A549 (cell line): Measurements from ENCODE around the gene SLCO4A1. TPM values are rescaled to one million over a fixed set of nuclear protein-coding genes. Genes with fewer than 3 reads are reported as not detected.

ENCODE experiments used
- ATAC-seq, 2 experiments: fragments of 200-7000 bp in 1 of 2; fragments of >200 bp in 1 of 2; cut with Nextera tagmentation in 1 of 2; cut with Tn5 transposase in 1 of 2; 3 replicates each; pipeline versions ENCODE4 v1.8.0 to v1.9.1; 2018 to 2020; ENCODE audit warnings: mild to moderate bottlenecking in 1 of 2, moderate library complexity in 1 of 2
- CTCF ChIA-PET: fragments of 300-600 bp; sonication (Branson Sonifier 250); formaldehyde crosslinking; extraction: SDS; loops from one replicate; lab custom pipeline; 2021; ENCODE audit warnings: antibody characterized with exemption, inconsistent platforms; lab: Yijun Ruan, JAX
- POLR2A ChIA-PET: fragments of 350-600 bp; formaldehyde crosslinking; extraction: SDS; loops from one replicate; lab custom pipeline; 2021; ENCODE audit warnings: antibody characterized with exemption, inconsistent platforms; lab: Yijun Ruan, JAX
- DNase-seq, 2 experiments: peaks; one replicate each; pipeline versions ENCODE4 v3.0.0 to v3.0.0-alpha.2; 2011 to 2016; ENCODE audit warnings: low read depth in 1 of 2, low spot score in 1 of 2
- FAIRE-seq: peaks from 2 replicates; lab custom pipeline; 2011; peaks lifted over from hg19 to GRCh38; lab: Jason Lieb, UNC
- H3K27ac ChIP-seq, 2 experiments: fragments of >200 bp; sonication (Bioruptor Twin); formaldehyde crosslinking; 3 replicates each; pipeline ENCODE4 v1.5.1; 2016 to 2017
- H3K4me1 ChIP-seq: fragments of >200 bp; sonication (Bioruptor Twin); formaldehyde crosslinking; 3 replicates; pipeline ENCODE4 v1.6.1; 2016
- H3K4me2 ChIP-seq: fragments of >200 bp; sonication (Bioruptor Twin); formaldehyde crosslinking; 3 replicates; pipeline ENCODE4 v1.6.1; 2016
- H3K4me3 ChIP-seq: fragments of >200 bp; sonication (Bioruptor Twin); formaldehyde crosslinking; 3 replicates; pipeline ENCODE4 v1.5.1; 2016
- H3K9me3 ChIP-seq: fragments of >200 bp; sonication (Bioruptor Twin); formaldehyde crosslinking; 3 replicates; pipeline ENCODE4 v1.6.1; 2016
- BCL3 ChIP-seq: fragments of >200 bp; sonication (Bioruptor Twin); formaldehyde crosslinking; IDR thresholded peaks from 3 replicates; pipeline ENCODE4 v1.6.1; 2016
- BHLHE40 ChIP-seq: IDR thresholded peaks from 2 replicates; pipeline ENCODE4 v1.6.1; 2012; ENCODE audit warnings: low read depth, low read length, inconsistent platforms
- CBX2 ChIP-seq: fragments of 200-600 bp; sonication (generic); IDR thresholded peaks from 2 replicates; pipeline ENCODE4 v1.6.1; 2016; ENCODE audit warnings: low read depth, mild to moderate bottlenecking, borderline replicate concordance
- CHD2 ChIP-seq: fragments of 150-350 bp; IDR thresholded peaks from 2 replicates; pipeline ENCODE4 v1.6.1; 2014; ENCODE audit warnings: low read length; ENCODE audit not compliant: partially characterized antibody
- CTCF ChIP-seq: fragments of >200 bp; sonication (Bioruptor Twin); formaldehyde crosslinking; IDR thresholded peaks from 3 replicates; pipeline ENCODE4 v1.5.1; 2016
- EHF ChIP-seq: fragments of 250-450 bp; sonication (Bioruptor Pico); IDR thresholded peaks from 2 replicates; pipeline ENCODE4 v1.5.0; 2020; ENCODE audit warnings: mild to moderate bottlenecking
- EHMT2 ChIP-seq: fragments of 200-600 bp; sonication (generic); IDR thresholded peaks from 2 replicates; pipeline ENCODE4 v1.6.1; 2016; ENCODE audit warnings: antibody characterized with exemption, low read depth, mild to moderate bottlenecking, moderate library complexity
- ESRRA ChIP-seq: fragments of 150-350 bp; IDR thresholded peaks from 2 replicates; pipeline ENCODE4 v1.6.1; 2014; ENCODE audit warnings: mild to moderate bottlenecking, low read length, borderline replicate concordance
- HES2 ChIP-seq: fragments of >200 bp; sonication (Bioruptor Twin); formaldehyde crosslinking; IDR thresholded peaks from 2 replicates; pipeline ENCODE4 v1.6.1; 2016
- HOXB13 ChIP-seq: fragments of 250-450 bp; sonication (Bioruptor Pico); IDR thresholded peaks from 2 replicates; pipeline ENCODE4 v1.5.0; 2020; ENCODE audit warnings: low read depth, mild to moderate bottlenecking, moderate library complexity
- HOXB5 ChIP-seq: fragments of 250-450 bp; sonication (Bioruptor Pico); IDR thresholded peaks from 2 replicates; pipeline ENCODE4 v1.5.0; 2020; ENCODE audit warnings: mild to moderate bottlenecking, moderate library complexity
- MAX ChIP-seq: IDR thresholded peaks from 2 replicates; pipeline ENCODE4 v1.6.1; 2012
- MAZ ChIP-seq: fragments of 150-350 bp; IDR thresholded peaks from 2 replicates; pipeline ENCODE4 v1.6.1; 2014; ENCODE audit warnings: antibody characterized with exemption, low read depth, low read length, borderline replicate concordance
- NFE2L2 ChIP-seq: fragments of 150-350 bp; conservative IDR thresholded peaks from 2 replicates; pipeline ENCODE4 v1.6.1; 2014; ENCODE audit warnings: low read length
- POLR2A ChIP-seq: IDR thresholded peaks from 2 replicates; pipeline ENCODE4 v1.6.1; 2012; ENCODE audit warnings: mild to moderate bottlenecking, low read length
- RFX5 ChIP-seq: fragments of 450-650 bp; IDR thresholded peaks from 2 replicates; pipeline ENCODE4 v1.7.1; 2014; ENCODE audit warnings: antibody characterized with exemption, mild to moderate bottlenecking, moderate library complexity
- ZFP36 ChIP-seq: fragments of 450-650 bp; IDR thresholded peaks from 2 replicates; pipeline ENCODE4 v1.6.1; 2014; ENCODE audit warnings: borderline replicate concordance; ENCODE audit not compliant: partially characterized antibody
- WGBS: methylation state at CpG from one replicate; pipeline ENCODE4 v1.1.6; 2017; ENCODE audit errors: missing lambda C conversion rate; 5-methylcytosine and 5-hydroxymethylcytosine counted together
- polyA plus RNA-seq, 4 experiments: library from polyadenylated mRNA; depleted of rRNA in 3 of 4; stranded (reverse); fragments of >200 nt; fragmentation: RNase III in 1 of 4; extraction: RNeasy Plus Mini Kit Qiagen cat#74134 plus additional on column Dnase treatment in 1 of 4; gene quantifications; 2 replicates in 3 of 4; 3 replicates in 1 of 4; pipeline ENCODE4 v1.2.3, GENCODE V29; 2011 to 2017

SLCO4A1 gene
- polyA plus RNA-seq, 2 of the 4 experiments (the other 2 are of a cell fraction): 1.3 to 11.2 TPM

GRCh38 chr20:62696989-62697388 lies 54.7 kb downstream of the SLCO4A1 start (continued):
- TF ChIP-seq RFX5: no peak
- TF ChIP-seq BHLHE40: no peak
- TF ChIP-seq BCL3: no peak

GRCh38 chr20:62697468-62697912 lies 55.2 kb downstream of the SLCO4A1 start:
- DNase-seq: no peak
- no peaks in the 10 kb centered on the region; the same call in 2 of the 3 replicates for H3K4me1 ChIP-seq
- ChIA-PET CTCF (interaction anchor here (0.6 to 16.9 kb wide), 5 partner anchors 13 to 93 kb away, joined by 3 to 250 read pairs (median 3); no protein-coding TSS in a partner anchor), POLR2A (no interaction called here)
- 69% methylated on average over 9 of the region's 11 CpGs for WGBS
- H3K27ac ChIP-seq: no peak overlapping the region
- no peak for ATAC-seq
- no peaks in the 10 kb centered on the region for H3K9me3 ChIP-seq
- no peak for TF ChIP-seq CTCF
- TF ChIP-seq HES2: no peak
- H3K4me3 ChIP-seq: no peak overlapping the region
- FAIRE-seq: no peak
- H3K4me2 ChIP-seq: no peak overlapping the region

- no peak for ATAC-seq
- Histone ChIP-seq H3K4me1 (peaks cover 7% of the 10 kb centered on the region), H3K27ac (no peak overlapping the region), H3K9me3 (no peaks in the 10 kb centered on the region), H3K4me2 (no peak overlapping the region), H3K4me3 (no peak overlapping the region)
- CTCF ChIA-PET: interaction anchor here (0.6 to 16.9 kb wide), 5 partner anchors 14 to 92 kb away, joined by 3 to 250 read pairs (median 3); no protein-coding TSS in a partner anchor
- no peak for FAIRE-seq
- TF ChIP-seq CTCF (no peak), CBX2 (no peak), MAX (no peak), EHF (CRISPR knock-in tag) (no peak), NFE2L2 (no peak), CHD2 (no peak), ZFP36 (no peak), POLR2A (no peak), EHMT2 (no peak), MAZ (no peak), ESRRA (no peak), HOXB5 (CRISPR knock-in tag) (no peak), HOXB13 (no peak), RFX5 (no peak)
- POLR2A ChIA-PET: no interaction called here
- WGBS: 83% methylated on average over 11 of the region's 14 CpGs
- DNase-seq: no peak
Measured at GRCh38 chr20:62698231-62698630, 55.9 kb downstream of the SLCO4A1 start.
